Choroid plexus epithelial cell (primary cell): Measurements from ENCODE around the gene CRELD2.

ENCODE experiments used
- DNase-seq: peaks from one replicate; pipeline ENCODE4 v3.0.0-alpha.2; 2010; ENCODE audit warnings: low read depth
- H3K4me3 ChIP-seq: 2 replicates; pipeline ENCODE4 v1.5.1; 2011; ENCODE audit warnings: low read depth, mild to moderate bottlenecking, control low read depth, low read length, moderate library complexity
- CTCF ChIP-seq: conservative IDR thresholded peaks from 2 replicates; pipeline ENCODE4 v1.5.1; 2011; ENCODE audit warnings: low read depth, mild to moderate bottlenecking, control low read depth, inconsistent platforms, low read length, moderate library complexity

Gene CRELD2

GRCh38 chr22:49973018-49973961 lies 54.9 kb downstream of the CRELD2 start:
- no peak for TF ChIP-seq CTCF
- no peak overlapping the region for H3K4me3 ChIP-seq
- no peak for DNase-seq

- TF ChIP-seq CTCF = no peak
- H3K4me3 ChIP-seq = no peak overlapping the region
- no peak for DNase-seq
These were observed 57.3 kb downstream of the CRELD2 start for GRCh38 chr22:49975543-49976389.

GRCh38 chr22:49976439-49977175 lies 58.2 kb downstream of the CRELD2 start:
- H3K4me3 ChIP-seq = no peak overlapping the region
- TF ChIP-seq CTCF = no peak
- no peak for DNase-seq
